MM.1S (cell line): Measurements from ENCODE around the gene ZNF598.

Experiments
- DNase-seq: peaks from one replicate; pipeline ENCODE4 v3.0.0-alpha.2; 2015
- H2AFZ ChIP-seq: fragments of 300-600 bp; sonication (generic); 2 replicates; pipeline ENCODE4 v1.6.0; 2016; ENCODE audit warnings: antibody characterized with exemption, low read length
- H3F3A ChIP-seq: fragments of 300-600 bp; sonication (generic); 2 replicates; pipeline ENCODE4 v1.6.1; 2016; ENCODE audit warnings: mild to moderate bottlenecking, antibody characterized with exemption, low read length, moderate library complexity, mixed read lengths; ENCODE audit not compliant: insufficient read depth
- H3K27ac ChIP-seq: fragments of 300-600 bp; sonication (generic); 2 replicates; pipeline ENCODE4 v1.5.1; 2016; ENCODE audit warnings: mild to moderate bottlenecking, low read length
- H3K27me3 ChIP-seq: fragments of 300-600 bp; sonication (generic); replicated peaks from 2 replicates; pipeline ENCODE4 v1.6.0; 2016; ENCODE audit warnings: low read length; ENCODE audit not compliant: insufficient read depth
- H3K36me3 ChIP-seq: fragments of 300-600 bp; sonication (generic); replicated peaks from 2 replicates; pipeline ENCODE4 v1.6.1; 2016; ENCODE audit warnings: mild to moderate bottlenecking, low read length, mixed read lengths; ENCODE audit not compliant: insufficient read depth
- H3K4me1 ChIP-seq: fragments of 300-600 bp; sonication (generic); 2 replicates; pipeline ENCODE4 v1.6.1; 2016; ENCODE audit warnings: low read length, mixed read lengths
- H3K4me2 ChIP-seq: fragments of 300-600 bp; sonication (generic); 2 replicates; pipeline ENCODE4 v1.6.0; 2016; ENCODE audit warnings: low read depth, low read length
- H3K4me3 ChIP-seq: fragments of 300-600 bp; sonication (generic); 2 replicates; pipeline ENCODE4 v1.5.1; 2016; ENCODE audit warnings: low read length, mixed read lengths
- H3K79me2 ChIP-seq: fragments of 300-600 bp; sonication (generic); 2 replicates; pipeline ENCODE4 v1.6.1; 2016; ENCODE audit warnings: mixed run types, low read length, mixed read lengths
- H3K9ac ChIP-seq: fragments of 300-600 bp; sonication (generic); 2 replicates; pipeline ENCODE4 v1.6.1; 2016; ENCODE audit warnings: low read length, mixed read lengths
- H3K9me2 ChIP-seq: fragments of 300-600 bp; sonication (generic); replicated peaks from 2 replicates; pipeline ENCODE4 v1.6.1; 2016; ENCODE audit warnings: mild to moderate bottlenecking, low read length, mixed read lengths; ENCODE audit not compliant: insufficient read depth
- H3K9me3 ChIP-seq: fragments of 300-600 bp; sonication (generic); replicated peaks from 2 replicates; pipeline ENCODE4 v1.6.1; 2016; ENCODE audit warnings: mild to moderate bottlenecking, low read length, mixed read lengths; ENCODE audit not compliant: insufficient read depth
- H4K20me1 ChIP-seq: fragments of 300-600 bp; sonication (generic); 2 replicates; pipeline ENCODE4 v1.6.1; 2016; ENCODE audit warnings: mild to moderate bottlenecking, low read length, moderate library complexity, mixed read lengths; ENCODE audit not compliant: insufficient read depth
- EZH2 ChIP-seq: fragments of 300-600 bp; sonication (generic); optimal IDR thresholded peaks from 2 replicates; pipeline ENCODE3; 2017; ENCODE audit warnings: low read depth, mild to moderate bottlenecking, antibody characterized with exemption, low read length, mixed read lengths
- EZH2phosphoT487 ChIP-seq: fragments of 300-600 bp; sonication (generic); IDR thresholded peaks from 2 replicates; pipeline ENCODE4 v1.6.1; 2018; ENCODE audit warnings: antibody characterized with exemption, low read length
- TF ChIP-seq, protein P1 (sequence below): fragments of 300-600 bp; sonication (generic); IDR thresholded peaks from 2 replicates; pipeline ENCODE4 v1.5.1; 2016; ENCODE audit warnings: antibody characterized with exemption, low read length, mixed read lengths

The ZNF598 gene

DNA sequence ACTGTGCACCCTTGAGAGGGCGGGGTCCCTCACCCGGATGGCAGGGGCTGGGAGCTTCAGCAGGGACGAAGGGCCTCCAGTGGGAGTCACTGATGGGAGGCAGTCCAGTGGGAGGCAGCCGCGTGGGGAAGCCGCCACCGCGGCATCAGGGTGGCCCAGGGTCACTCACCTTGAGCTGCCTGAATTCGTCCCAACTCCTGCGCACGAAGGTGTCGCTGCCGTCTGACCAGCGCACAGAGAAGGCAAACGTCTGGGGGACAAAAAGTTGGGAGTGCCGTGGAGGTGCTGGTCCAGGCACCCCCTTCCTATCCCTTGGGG, 28.9 kb downstream of the ZNF598 start:
- TF ChIP-seq, protein P1, sequence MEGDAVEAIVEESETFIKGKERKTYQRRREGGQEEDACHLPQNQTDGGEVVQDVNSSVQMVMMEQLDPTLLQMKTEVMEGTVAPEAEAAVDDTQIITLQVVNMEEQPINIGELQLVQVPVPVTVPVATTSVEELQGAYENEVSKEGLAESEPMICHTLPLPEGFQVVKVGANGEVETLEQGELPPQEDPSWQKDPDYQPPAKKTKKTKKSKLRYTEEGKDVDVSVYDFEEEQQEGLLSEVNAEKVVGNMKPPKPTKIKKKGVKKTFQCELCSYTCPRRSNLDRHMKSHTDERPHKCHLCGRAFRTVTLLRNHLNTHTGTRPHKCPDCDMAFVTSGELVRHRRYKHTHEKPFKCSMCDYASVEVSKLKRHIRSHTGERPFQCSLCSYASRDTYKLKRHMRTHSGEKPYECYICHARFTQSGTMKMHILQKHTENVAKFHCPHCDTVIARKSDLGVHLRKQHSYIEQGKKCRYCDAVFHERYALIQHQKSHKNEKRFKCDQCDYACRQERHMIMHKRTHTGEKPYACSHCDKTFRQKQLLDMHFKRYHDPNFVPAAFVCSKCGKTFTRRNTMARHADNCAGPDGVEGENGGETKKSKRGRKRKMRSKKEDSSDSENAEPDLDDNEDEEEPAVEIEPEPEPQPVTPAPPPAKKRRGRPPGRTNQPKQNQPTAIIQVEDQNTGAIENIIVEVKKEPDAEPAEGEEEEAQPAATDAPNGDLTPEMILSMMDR: no peak
- no peak for TF ChIP-seq EZH2phosphoT487
- no peak for TF ChIP-seq EZH2
- H3F3A ChIP-seq: peaks cover 27% of the 10 kb centered on the region
- H3K4me2 ChIP-seq: no peak overlapping the region
- no peaks in the 10 kb centered on the region for H3K9me3 ChIP-seq
- peaks cover 14% of the 10 kb centered on the region for H3K4me1 ChIP-seq
- no peak for DNase-seq
- no peaks in the 10 kb centered on the region for H3K36me3 ChIP-seq
- no peak overlapping the region for H3K9ac ChIP-seq
- no peaks in the 10 kb centered on the region for H4K20me1 ChIP-seq
- H3K27me3 ChIP-seq: peaks cover 39% of the 10 kb centered on the region
- H3K9me2 ChIP-seq: no peaks in the 10 kb centered on the region
- no peak overlapping the region for H2AFZ ChIP-seq
- peaks cover 13% of the 10 kb centered on the region for H3K79me2 ChIP-seq
- H3K27ac ChIP-seq: no peak overlapping the region
- H3K4me3 ChIP-seq: no peak overlapping the region

DNA sequence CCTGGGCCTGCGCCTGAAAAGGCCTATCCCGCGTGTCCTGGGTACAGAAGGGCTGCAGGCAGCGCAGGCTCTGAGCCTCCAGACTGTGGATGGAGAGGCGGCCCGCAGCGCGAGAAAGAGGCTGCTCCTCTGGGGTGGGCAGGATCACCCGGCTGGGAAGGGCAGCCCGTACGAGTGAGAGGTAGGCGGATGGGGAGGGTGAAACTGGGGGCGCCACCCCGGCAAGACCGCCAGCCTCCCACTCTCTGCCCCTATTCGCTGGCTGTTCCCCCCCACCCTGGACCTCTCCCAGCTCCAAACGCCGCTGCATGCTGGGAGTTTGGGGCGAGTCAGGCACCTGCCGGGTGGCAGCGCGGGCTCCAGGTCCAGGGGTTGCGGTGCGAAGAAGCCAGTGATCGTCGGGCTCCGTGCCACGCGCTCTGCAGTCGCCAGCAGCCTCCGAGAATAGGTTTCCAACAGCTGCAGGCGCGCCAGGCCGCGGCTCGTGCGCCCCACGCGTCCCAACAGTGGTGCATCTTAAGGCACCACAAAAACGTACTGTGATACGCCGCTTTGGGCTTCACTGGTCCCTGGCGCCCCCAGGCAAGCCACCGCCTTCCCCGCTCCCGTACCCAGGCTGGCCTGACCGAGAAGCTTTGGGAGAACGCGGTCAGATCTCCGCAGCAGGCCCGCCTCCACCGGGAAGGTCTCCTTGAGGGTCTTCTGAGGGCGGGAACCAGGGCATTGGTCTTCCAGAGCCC, 29.4 kb downstream of the ZNF598 start:
- Histone ChIP-seq H3K4me3 (no peak overlapping the region), H3K4me2 (no peak overlapping the region), H3K4me1 (peaks cover 9% of the 10 kb centered on the region), H3K9me2 (no peaks in the 10 kb centered on the region), H3K27me3 (peaks cover 39% of the 10 kb centered on the region), H2AFZ (no peak overlapping the region), H3K27ac (no peak overlapping the region), H3K36me3 (no peaks in the 10 kb centered on the region), H4K20me1 (no peaks in the 10 kb centered on the region), H3K79me2 (peaks cover 8% of the 10 kb centered on the region), H3K9me3 (no peaks in the 10 kb centered on the region), H3F3A (peaks cover 26% of the 10 kb centered on the region), H3K9ac (no peak overlapping the region)
- TF ChIP-seq, protein P1: no peak
- TF ChIP-seq EZH2 (no peak), EZH2phosphoT487 (no peak)
- DNase-seq: no peak

DNA sequence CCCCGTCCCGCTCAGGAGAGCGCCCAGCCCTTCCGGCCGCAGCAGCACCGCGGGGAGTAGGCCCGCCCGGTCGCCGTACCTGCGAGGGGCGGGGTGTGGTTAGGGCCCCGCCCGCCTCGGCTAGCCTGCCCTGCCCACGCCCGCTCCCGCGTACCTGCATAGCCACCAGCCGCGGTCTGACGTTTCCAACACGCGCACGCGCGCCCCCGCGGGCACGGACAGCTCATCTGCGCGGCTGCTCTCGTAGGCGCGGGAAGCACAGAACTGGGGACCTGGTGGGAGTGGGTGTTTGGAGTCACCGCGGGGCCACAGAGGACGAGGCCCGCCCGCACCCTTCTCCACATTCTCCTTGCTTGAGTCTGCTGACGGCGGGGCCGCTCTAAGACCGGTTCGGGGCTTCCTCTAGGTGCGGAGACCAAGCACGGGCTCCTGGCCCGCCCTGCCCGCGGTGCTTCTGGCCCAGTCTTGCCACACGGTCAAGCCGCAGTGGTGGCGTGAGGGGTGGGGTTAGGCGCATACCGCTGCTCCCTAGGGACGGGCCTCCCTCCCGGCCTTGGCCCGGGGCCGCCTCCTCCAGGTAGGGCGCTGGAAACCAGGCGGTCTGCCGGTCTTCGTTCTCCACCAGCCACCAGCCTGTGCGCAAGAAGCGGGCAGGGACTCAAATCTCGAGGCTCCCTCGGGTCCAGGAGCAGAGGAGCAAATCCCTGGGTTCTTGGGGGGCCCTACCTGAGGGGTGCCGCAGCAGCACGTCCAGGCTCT, 30.2 kb downstream of the ZNF598 start:
- H3K27ac ChIP-seq: no peak overlapping the region
- no peaks in the 10 kb centered on the region for H4K20me1 ChIP-seq
- no peak overlapping the region for H2AFZ ChIP-seq
- H3K4me2 ChIP-seq: no peak overlapping the region
- no peaks in the 10 kb centered on the region for H3K9me3 ChIP-seq
- TF ChIP-seq EZH2 (no peak), EZH2phosphoT487 (no peak)
- TF ChIP-seq, protein P1: no peak
- H3K36me3 ChIP-seq: no peaks in the 10 kb centered on the region
- peaks cover 19% of the 10 kb centered on the region for H3F3A ChIP-seq
- H3K4me3 ChIP-seq: no peak overlapping the region
- 0 out of 2 replicates have a peak, but pooled peaks cover 3% of the 10 kb centered on the region for H3K4me1 ChIP-seq
- H3K9me2 ChIP-seq: no peaks in the 10 kb centered on the region
- H3K79me2 ChIP-seq: peaks cover under 1% of the 10 kb centered on the region; the same call in 1 of the 2 replicates
- DNase-seq: no peak
- H3K27me3 ChIP-seq: peaks cover 39% of the 10 kb centered on the region
- no peak overlapping the region for H3K9ac ChIP-seq
